T47D (cell line): ENCODE measurements around the gene HSD17B11.
"Not testable (repeated sequence)": the region's sequence is repeated elsewhere in the genome, so short reads cannot be mapped to it uniquely, and the experiment has no call there.

Experiments used
- DNase-seq, 2 experiments: peaks; one replicate each; pipeline versions ENCODE4 v3.0.0 to v3.0.0-alpha.2; 2011 to 2012; ENCODE audit warnings: low read depth in 1 of 2, low spot score in 1 of 2
- JUND ChIP-seq: IDR thresholded peaks from 2 replicates; pipeline ENCODE4 v1.6.1; 2012; ENCODE audit warnings: low read depth
- in situ Hi-C: cut with HindIII; loops from 2 replicates; pipeline ENCODE4 v1.10.0; 2016; ENCODE audit warnings: low sequenced_read_pairs, low pct_unique_long_range_greater_than_20kb

The HSD17B11 gene

GRCh38 chr4:87304745-87305432 lies 86.1 kb downstream of the HSD17B11 start:
- in situ Hi-C loops, result no loop called here
- peak in 1 of 2 experiments; percentile 53 for DNase-seq
- no peak for TF ChIP-seq JUND

GRCh38 chr4:87299898-87300297 lies 91.1 kb downstream of the HSD17B11 start:
- no peak for DNase-seq
- in situ Hi-C loops, result no loop called here
- TF ChIP-seq JUND, result no peak

DNA sequence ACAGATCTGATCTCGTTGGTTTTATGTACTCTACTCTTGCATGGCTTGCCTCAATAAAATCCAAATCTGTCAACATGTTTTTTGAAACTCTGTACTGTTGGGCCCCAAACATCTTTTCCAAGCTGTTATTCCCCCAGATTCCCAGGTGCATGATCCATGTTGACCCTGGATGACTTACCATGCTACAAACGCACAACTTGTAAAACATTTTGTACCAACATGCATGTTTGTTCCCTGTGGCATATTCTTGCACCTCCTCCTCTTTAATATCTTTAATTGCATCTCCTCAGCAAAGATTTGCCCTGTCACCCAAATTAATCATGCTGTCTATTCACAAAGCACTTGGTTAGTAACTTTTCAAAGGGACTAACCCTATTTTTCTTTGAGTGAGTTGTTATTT lies 92.6 kb downstream of the HSD17B11 start:
- DNase-seq, result no peak
- in situ Hi-C loops, result no loop called here
- TF ChIP-seq JUND, result no peak

DNA sequence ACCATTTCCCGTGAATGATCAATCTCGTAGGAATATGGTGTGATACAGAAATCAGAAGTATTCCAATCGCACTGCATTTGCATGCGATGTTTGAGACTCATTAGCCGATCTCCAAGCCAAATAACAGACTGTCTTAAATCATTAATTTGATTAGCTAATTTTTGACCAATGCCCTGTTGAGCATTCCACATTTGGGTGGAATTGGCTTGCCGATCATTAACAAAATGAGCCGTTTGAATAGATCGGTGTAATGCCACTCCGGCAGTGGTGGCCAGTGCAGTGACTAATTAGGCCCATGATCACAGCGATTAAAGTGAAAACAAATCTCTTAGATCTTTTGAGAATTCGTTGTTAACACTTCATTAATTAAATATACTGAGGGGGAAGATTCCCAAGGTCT lies 96.1 kb downstream of the HSD17B11 start:
- DNase-seq, in situ Hi-C loops: not testable (repeated sequence)

- DNase-seq, in situ Hi-C loops: not testable (repeated sequence)
Observed at GRCh38 chr4:87293889-87294288, 97.1 kb downstream of the HSD17B11 start.

DNA sequence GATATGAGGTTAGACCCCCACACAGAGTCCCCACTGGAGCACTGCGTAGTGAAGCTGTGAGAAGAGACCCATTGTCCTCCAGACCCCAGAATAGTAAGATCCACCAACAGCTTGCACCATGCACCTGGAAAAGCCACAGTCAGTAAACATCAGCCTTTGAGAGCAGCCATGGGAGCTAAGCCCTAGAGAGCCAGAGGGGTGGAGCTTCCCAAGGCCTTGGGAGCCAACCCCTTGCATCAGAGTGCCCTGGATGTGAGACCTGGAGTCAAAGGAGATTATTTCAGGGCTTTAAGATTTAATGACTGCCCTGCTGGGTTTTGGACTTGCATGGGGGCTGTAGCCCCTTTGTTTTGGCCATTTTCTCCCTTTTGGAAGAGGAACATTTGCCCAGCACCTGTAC lies 104.0 kb downstream of the HSD17B11 start:
- no peak for TF ChIP-seq JUND
- in situ Hi-C loops, result no loop called here
- no peak for DNase-seq
